ENCODE data around the gene COL6A2. TPM values are rescaled to one million over a fixed set of nuclear protein-coding genes. Genes with fewer than 3 reads are reported as not detected.

Gene COL6A2
- total and polyA plus RNA-seq, 2 of the 13 experiments (the other 11 are each of a cell fraction or from before 2014, with no cell fraction given): 0.07 to 0.41 TPM

DNA sequence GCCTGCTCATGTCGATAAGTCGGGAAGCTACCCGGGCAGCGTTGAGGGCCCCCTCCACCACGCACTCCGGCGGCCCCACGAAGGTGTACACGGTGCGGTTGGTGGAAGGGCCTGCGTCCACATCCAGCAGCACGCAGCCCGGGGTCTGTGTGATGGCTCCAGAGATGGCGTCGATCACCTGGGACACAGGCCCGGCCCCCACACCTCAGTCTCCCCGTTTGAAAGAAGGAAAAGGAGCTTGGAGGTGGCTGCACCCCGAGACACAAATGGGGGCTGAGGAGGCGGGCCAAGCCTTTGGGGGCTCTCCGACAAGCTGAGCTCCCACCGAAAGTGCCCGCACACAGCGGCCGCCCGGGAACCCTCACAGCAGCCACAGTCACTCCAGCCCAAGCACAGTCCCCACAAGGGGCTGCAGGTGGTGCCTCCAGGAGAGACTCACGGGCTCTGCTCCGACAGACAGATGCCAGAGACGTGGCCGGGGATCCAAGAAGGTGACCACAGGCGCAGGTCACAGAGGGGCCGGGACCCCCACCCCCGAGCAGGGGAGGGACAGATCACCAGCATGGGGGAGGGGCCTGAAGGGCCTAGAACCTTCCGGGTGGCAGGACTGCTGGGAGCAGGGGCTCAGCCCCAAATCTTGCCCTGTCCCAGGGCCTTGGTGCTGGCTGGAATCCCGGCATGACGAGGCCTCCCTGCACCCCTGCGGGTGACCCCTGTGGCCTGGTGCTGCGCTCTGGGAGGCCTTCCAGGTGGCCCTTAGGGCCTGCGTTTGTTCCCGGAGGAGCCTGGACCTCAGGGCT is 56.4 kb downstream of the COL6A2 start (continued):
- TF ChIP-seq TBL1XR1 (IDR thresholded peaks at IDR 0.05; ENCODE audit: borderline replicate concordance, low read length, partially characterized antibody) (no peak), EP300 (IDR thresholded peaks at IDR 0.05; ENCODE audit: low read depth in 2 of 2, low read length in 2 of 2) (no peak), EP300 (CRISPR knock-in tag; IDR thresholded peaks at IDR 0.05; ENCODE audit: borderline replicate concordance) (no peak), U2AF1 (optimal IDR thresholded peaks at IDR 0.05; ENCODE audit: low read depth, low read length) (no peak), TAF15 (IDR thresholded peaks at IDR 0.05; ENCODE audit: low read depth, low read length, poor library complexity, severe bottlenecking) (peak; percentile 56), RARA (CRISPR knock-in tag; IDR thresholded peaks at IDR 0.05) (0 out of 2 replicates have a peak, but pooled peaks have one; percentile 7), TARDBP (CRISPR knock-in tag; IDR thresholded peaks at IDR 0.05) (no peak), HDAC1 (CRISPR knock-in tag; IDR thresholded peaks at IDR 0.05) (peak; percentile 12), ZNF850 (CRISPR knock-in tag; conservative IDR thresholded peaks at IDR 0.05) (no peak), ZFP62 (CRISPR knock-in tag; IDR thresholded peaks at IDR 0.05) (no peak), ZFP36 (IDR thresholded peaks at IDR 0.05; ENCODE audit: borderline replicate concordance, low read depth, low read length, partially characterized antibody) (no peak), TAF1 (CRISPR knock-in tag; IDR thresholded peaks at IDR 0.05) (peak; percentile 56), ZNF773 (CRISPR knock-in tag; IDR thresholded peaks at IDR 0.05; ENCODE audit: borderline replicate concordance) (0 out of 2 replicates have a peak, but pooled peaks have one; percentile 27), ZNF788 (CRISPR knock-in tag; IDR thresholded peaks at IDR 0.05; ENCODE audit: borderline replicate concordance) (no peak), ZNF780A (CRISPR knock-in tag; IDR thresholded peaks at IDR 0.05) (0 out of 2 replicates have a peak, but pooled peaks have one; percentile 21), FOXO1 (CRISPR knock-in tag; IDR thresholded peaks at IDR 0.05) (no peak)
- TF ChIP-seq, protein P1, sequence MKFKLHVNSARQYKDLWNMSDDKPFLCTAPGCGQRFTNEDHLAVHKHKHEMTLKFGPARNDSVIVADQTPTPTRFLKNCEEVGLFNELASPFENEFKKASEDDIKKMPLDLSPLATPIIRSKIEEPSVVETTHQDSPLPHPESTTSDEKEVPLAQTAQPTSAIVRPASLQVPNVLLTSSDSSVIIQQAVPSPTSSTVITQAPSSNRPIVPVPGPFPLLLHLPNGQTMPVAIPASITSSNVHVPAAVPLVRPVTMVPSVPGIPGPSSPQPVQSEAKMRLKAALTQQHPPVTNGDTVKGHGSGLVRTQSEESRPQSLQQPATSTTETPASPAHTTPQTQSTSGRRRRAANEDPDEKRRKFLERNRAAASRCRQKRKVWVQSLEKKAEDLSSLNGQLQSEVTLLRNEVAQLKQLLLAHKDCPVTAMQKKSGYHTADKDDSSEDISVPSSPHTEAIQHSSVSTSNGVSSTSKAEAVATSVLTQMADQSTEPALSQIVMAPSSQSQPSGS (CRISPR knock-in tag; IDR thresholded peaks at IDR 0.05): no peak
- TF ChIP-seq, protein P2, sequence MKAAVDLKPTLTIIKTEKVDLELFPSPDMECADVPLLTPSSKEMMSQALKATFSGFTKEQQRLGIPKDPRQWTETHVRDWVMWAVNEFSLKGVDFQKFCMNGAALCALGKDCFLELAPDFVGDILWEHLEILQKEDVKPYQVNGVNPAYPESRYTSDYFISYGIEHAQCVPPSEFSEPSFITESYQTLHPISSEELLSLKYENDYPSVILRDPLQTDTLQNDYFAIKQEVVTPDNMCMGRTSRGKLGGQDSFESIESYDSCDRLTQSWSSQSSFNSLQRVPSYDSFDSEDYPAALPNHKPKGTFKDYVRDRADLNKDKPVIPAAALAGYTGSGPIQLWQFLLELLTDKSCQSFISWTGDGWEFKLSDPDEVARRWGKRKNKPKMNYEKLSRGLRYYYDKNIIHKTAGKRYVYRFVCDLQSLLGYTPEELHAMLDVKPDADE (CRISPR knock-in tag; IDR thresholded peaks at IDR 0.05): no peak
- TF ChIP-seq, protein P3, sequence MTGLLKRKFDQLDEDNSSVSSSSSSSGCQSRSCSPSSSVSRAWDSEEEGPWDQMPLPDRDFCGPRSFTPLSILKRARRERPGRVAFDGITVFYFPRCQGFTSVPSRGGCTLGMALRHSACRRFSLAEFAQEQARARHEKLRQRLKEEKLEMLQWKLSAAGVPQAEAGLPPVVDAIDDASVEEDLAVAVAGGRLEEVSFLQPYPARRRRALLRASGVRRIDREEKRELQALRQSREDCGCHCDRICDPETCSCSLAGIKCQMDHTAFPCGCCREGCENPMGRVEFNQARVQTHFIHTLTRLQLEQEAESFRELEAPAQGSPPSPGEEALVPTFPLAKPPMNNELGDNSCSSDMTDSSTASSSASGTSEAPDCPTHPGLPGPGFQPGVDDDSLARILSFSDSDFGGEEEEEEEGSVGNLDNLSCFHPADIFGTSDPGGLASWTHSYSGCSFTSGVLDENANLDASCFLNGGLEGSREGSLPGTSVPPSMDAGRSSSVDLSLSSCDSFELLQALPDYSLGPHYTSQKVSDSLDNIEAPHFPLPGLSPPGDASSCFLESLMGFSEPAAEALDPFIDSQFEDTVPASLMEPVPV (CRISPR knock-in tag; IDR thresholded peaks at IDR 0.05): no peak
- TF ChIP-seq, protein P4, sequence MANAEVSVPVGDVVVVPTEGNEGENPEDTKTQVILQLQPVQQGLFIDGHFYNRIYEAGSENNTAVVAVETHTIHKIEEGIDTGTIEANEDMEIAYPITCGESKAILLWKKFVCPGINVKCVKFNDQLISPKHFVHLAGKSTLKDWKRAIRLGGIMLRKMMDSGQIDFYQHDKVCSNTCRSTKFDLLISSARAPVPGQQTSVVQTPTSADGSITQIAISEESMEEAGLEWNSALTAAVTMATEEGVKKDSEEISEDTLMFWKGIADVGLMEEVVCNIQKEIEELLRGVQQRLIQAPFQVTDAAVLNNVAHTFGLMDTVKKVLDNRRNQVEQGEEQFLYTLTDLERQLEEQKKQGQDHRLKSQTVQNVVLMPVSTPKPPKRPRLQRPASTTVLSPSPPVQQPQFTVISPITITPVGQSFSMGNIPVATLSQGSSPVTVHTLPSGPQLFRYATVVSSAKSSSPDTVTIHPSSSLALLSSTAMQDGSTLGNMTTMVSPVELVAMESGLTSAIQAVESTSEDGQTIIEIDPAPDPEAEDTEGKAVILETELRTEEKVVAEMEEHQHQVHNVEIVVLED (CRISPR knock-in tag; IDR thresholded peaks at IDR 0.05; ENCODE audit: borderline replicate concordance): no peak
- TF ChIP-seq, protein P5, sequence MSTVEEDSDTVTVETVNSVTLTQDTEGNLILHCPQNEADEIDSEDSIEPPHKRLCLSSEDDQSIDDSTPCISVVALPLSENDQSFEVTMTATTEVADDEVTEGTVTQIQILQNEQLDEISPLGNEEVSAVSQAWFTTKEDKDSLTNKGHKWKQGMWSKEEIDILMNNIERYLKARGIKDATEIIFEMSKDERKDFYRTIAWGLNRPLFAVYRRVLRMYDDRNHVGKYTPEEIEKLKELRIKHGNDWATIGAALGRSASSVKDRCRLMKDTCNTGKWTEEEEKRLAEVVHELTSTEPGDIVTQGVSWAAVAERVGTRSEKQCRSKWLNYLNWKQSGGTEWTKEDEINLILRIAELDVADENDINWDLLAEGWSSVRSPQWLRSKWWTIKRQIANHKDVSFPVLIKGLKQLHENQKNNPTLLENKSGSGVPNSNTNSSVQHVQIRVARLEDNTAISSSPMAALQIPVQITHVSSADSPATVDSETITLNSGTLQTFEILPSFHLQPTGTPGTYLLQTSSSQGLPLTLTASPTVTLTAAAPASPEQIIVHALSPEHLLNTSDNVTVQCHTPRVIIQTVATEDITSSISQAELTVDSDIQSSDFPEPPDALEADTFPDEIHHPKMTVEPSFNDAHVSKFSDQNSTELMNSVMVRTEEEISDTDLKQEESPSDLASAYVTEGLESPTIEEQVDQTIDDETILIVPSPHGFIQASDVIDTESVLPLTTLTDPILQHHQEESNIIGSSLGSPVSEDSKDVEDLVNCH (CRISPR knock-in tag; IDR thresholded peaks at IDR 0.05): no peak
